T-helper 9 cell (primary cell): ENCODE measurements around the gene FANCI.
"Not testable (repeated sequence)": the region's sequence is repeated elsewhere in the genome, so short reads cannot be mapped to it uniquely, and the experiment has no call there.

ENCODE experiments used
- DNase-seq: peaks from one replicate; pipeline ENCODE4 v3.0.0-alpha.2; 2020

Gene FANCI

GRCh38 chr15:89226359-89227221 is 17.2 kb upstream of the FANCI start:
- no peak for DNase-seq

GRCh38 chr15:89227425-89227824 is 16.4 kb upstream of the FANCI start:
- DNase-seq: no peak

GRCh38 chr15:89230277-89230676 is 13.5 kb upstream of the FANCI start:
- DNase-seq: no peak

- DNase-seq: no peak
Measured at GRCh38 chr15:89231832-89232231, 11.9 kb upstream of the FANCI start.

GRCh38 chr15:89239883-89240810 is 3.6 kb upstream of the FANCI start:
- DNase-seq: not testable (repeated sequence)

GRCh38 chr15:89243046-89243690 is 611 bp upstream of the FANCI start:
- DNase-seq: no peak

- DNase-seq: no peak
Measured at GRCh38 chr15:89244574-89244903, 760 bp downstream of the FANCI start.

GRCh38 chr15:89247446-89247845 is 3.7 kb downstream of the FANCI start:
- DNase-seq: no peak

- no peak for DNase-seq
Measured at GRCh38 chr15:89248584-89248983, 4.8 kb downstream of the FANCI start.

GRCh38 chr15:89250142-89250541 is 6.4 kb downstream of the FANCI start:
- not testable (repeated sequence) for DNase-seq

GRCh38 chr15:89277281-89277680 is 33.5 kb downstream of the FANCI start:
- DNase-seq: not testable (repeated sequence)

- no peak for DNase-seq
Measured at GRCh38 chr15:89278307-89278706, 34.5 kb downstream of the FANCI start.

- DNase-seq: no peak
Measured at GRCh38 chr15:89282631-89283030, 38.9 kb downstream of the FANCI start.

- no peak for DNase-seq
Measured at GRCh38 chr15:89283201-89283600, 39.4 kb downstream of the FANCI start.

- DNase-seq: no peak
Measured at GRCh38 chr15:89291934-89292438, 48.2 kb downstream of the FANCI start.

GRCh38 chr15:89293012-89293411 is 49.2 kb downstream of the FANCI start:
- no peak for DNase-seq

- no peak for DNase-seq
Measured at GRCh38 chr15:89299896-89300295, 56.1 kb downstream of the FANCI start.

- DNase-seq: no peak
Measured at GRCh38 chr15:89301304-89302089, 57.7 kb downstream of the FANCI start.

- no peak for DNase-seq
Measured at GRCh38 chr15:89303986-89304385, 60.2 kb downstream of the FANCI start.

- DNase-seq: no peak
Measured at GRCh38 chr15:89305395-89305794, 61.6 kb downstream of the FANCI start.

GRCh38 chr15:89307046-89307587 is 63.3 kb downstream of the FANCI start:
- DNase-seq: no peak

GRCh38 chr15:89307791-89308190 is 64.0 kb downstream of the FANCI start:
- no peak for DNase-seq
